ENCODE measurements around the gene SNTG2.

SNTG2 gene

DNA sequence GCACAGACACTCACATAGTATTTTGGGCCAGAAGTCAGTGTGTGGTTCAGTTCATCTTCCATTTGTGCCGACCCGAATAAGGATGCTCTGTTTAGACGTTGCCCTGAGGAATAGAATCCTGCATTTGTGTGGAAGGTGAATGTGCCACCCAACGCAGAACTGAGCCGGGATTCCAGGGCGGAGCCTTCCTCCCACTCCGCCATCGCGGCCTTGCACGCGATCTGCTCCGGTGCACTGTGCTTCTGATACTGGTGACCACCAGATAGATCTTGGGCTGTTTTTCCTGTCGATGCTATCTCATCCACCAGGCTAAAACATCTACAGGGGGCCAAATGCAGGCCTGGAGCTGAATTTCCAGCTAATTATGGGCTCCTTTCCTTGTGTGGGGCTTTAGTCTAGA lies 29.6 kb upstream of the SNTG2 start:
- Histone ChIP-seq H3K4me1 (ENCODE audit: insufficient read depth, low read length, poor library complexity, severe bottlenecking) (no peaks in the 10 kb centered on the region), H3K9me2 (replicated peaks; ENCODE audit: low read depth, low read length) (no peaks in the 10 kb centered on the region), H3K9ac (ENCODE audit: low read depth, low read length, poor library complexity, severe bottlenecking) (no peak overlapping the region), H2AFZ (ENCODE audit: low read length) (no peak overlapping the region), H3K36me3 (ENCODE audit: insufficient read depth, low read length) (no peaks in the 10 kb centered on the region), H3F3A (ENCODE audit: low read depth) (no peaks in the 10 kb centered on the region), H3K79me2 (ENCODE audit: insufficient read depth, low read length) (no peaks in the 10 kb centered on the region), H3K4me3 (ENCODE audit: low read length, poor library complexity, severe bottlenecking) (no peak overlapping the region), H4K20me1 (ENCODE audit: insufficient read depth, low read length, poor library complexity, severe bottlenecking) (no peaks in the 10 kb centered on the region), H3K9me3 (ENCODE audit: insufficient read depth, low read depth, low read length) (no peaks in the 10 kb centered on the region), H3K4me2 (ENCODE audit: low read depth, low read length, poor library complexity, severe bottlenecking) (no peak overlapping the region), H3K27me3 (ENCODE audit: insufficient read depth, low read length, poor library complexity, severe bottlenecking) (no peaks in the 10 kb centered on the region)
- TF ChIP-seq, protein P1, sequence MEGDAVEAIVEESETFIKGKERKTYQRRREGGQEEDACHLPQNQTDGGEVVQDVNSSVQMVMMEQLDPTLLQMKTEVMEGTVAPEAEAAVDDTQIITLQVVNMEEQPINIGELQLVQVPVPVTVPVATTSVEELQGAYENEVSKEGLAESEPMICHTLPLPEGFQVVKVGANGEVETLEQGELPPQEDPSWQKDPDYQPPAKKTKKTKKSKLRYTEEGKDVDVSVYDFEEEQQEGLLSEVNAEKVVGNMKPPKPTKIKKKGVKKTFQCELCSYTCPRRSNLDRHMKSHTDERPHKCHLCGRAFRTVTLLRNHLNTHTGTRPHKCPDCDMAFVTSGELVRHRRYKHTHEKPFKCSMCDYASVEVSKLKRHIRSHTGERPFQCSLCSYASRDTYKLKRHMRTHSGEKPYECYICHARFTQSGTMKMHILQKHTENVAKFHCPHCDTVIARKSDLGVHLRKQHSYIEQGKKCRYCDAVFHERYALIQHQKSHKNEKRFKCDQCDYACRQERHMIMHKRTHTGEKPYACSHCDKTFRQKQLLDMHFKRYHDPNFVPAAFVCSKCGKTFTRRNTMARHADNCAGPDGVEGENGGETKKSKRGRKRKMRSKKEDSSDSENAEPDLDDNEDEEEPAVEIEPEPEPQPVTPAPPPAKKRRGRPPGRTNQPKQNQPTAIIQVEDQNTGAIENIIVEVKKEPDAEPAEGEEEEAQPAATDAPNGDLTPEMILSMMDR (conservative IDR thresholded peaks at IDR 0.05; ENCODE audit: low read length): no peak
- no peak for TF ChIP-seq EZH2phosphoT487 (IDR thresholded peaks at IDR 0.05; ENCODE audit: borderline replicate concordance)

DNA sequence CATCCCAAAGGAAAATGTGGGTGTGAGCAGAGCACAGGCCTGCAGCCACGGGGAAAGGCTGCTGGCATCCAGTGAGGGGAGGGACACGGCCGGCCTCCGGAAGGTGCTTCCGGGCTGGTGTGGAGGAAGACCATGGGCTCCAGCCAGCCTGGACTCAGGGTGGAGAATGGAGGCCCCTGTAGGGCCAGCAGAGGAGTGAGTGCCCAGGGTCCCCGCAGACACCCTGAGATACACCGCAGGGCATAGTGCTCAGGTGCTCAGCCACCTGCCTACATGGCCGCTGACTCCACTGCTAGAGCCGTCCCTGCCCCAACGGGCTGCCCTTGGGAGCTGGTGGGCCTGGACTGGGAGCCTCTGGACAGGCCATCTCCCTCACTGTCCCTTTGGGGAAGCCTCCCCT lies 28.5 kb upstream of the SNTG2 start:
- TF ChIP-seq, protein P1 (conservative IDR thresholded peaks at IDR 0.05; ENCODE audit: low read length): no peak
- no peak for TF ChIP-seq EZH2phosphoT487 (IDR thresholded peaks at IDR 0.05; ENCODE audit: borderline replicate concordance)
- H3K36me3 ChIP-seq (ENCODE audit: insufficient read depth, low read length): no peaks in the 10 kb centered on the region
- H3K27me3 ChIP-seq (ENCODE audit: insufficient read depth, low read length, poor library complexity, severe bottlenecking): no peaks in the 10 kb centered on the region
- no peak overlapping the region for H3K4me3 ChIP-seq (ENCODE audit: low read length, poor library complexity, severe bottlenecking)
- no peaks in the 10 kb centered on the region for H3F3A ChIP-seq (ENCODE audit: low read depth)
- no peak overlapping the region for H3K9ac ChIP-seq (ENCODE audit: low read depth, low read length, poor library complexity, severe bottlenecking)
- H3K4me2 ChIP-seq (ENCODE audit: low read depth, low read length, poor library complexity, severe bottlenecking): no peak overlapping the region
- no peak overlapping the region for H2AFZ ChIP-seq (ENCODE audit: low read length)
- no peaks in the 10 kb centered on the region for H3K4me1 ChIP-seq (ENCODE audit: insufficient read depth, low read length, poor library complexity, severe bottlenecking)
- no peaks in the 10 kb centered on the region for H3K79me2 ChIP-seq (ENCODE audit: insufficient read depth, low read length)
- H4K20me1 ChIP-seq (ENCODE audit: insufficient read depth, low read length, poor library complexity, severe bottlenecking): no peaks in the 10 kb centered on the region
- H3K9me2 ChIP-seq (replicated peaks; ENCODE audit: low read depth, low read length): no peaks in the 10 kb centered on the region
- 0 out of 2 replicates have a peak, but pooled peaks cover 3% of the 10 kb centered on the region for H3K9me3 ChIP-seq (ENCODE audit: insufficient read depth, low read depth, low read length)

DNA sequence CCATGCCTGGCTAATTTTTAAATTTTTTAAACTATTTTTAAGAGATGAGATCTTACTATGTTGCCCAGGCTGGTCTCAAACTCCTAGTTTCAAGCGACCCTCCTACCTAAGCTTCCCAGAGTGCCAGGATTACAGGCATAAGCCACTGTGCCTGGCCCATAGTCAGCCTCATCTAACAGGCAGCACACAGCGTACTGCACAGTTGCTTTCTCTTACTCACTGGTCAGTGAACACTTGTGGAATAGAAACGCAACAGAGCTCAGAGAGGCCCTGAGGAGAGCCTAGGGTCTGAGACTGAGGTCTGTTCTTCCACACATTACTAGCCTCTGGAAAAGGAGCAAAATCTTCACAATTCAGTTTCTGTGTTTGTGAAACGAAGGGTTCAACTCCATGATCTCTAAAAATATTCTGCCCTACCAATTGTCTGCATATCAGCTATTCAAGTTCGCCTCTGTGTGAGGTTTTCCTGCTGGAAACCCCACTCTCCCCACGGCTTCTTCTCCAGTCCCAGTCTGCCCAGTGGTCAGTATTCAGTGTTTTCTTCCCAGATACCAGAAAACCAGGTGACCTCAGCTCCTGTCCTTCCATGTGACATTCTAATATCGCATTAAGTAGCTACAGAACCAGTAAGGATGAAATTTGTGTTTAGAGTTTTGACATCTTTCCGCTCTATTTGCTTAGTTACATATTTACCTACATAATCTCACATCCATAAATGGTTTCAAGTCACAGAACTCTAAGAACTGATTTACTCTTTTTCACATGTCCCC lies 26.6 kb upstream of the SNTG2 start:
- Histone ChIP-seq H3K4me3 (ENCODE audit: low read length, poor library complexity, severe bottlenecking) (no peak overlapping the region), H4K20me1 (ENCODE audit: insufficient read depth, low read length, poor library complexity, severe bottlenecking) (no peaks in the 10 kb centered on the region)

More for the DNA sequence above, 26.6 kb upstream of the SNTG2 start:
- no peaks in the 10 kb centered on the region for H3K27me3 ChIP-seq (ENCODE audit: insufficient read depth, low read length, poor library complexity, severe bottlenecking)
- TF ChIP-seq EZH2phosphoT487 (IDR thresholded peaks at IDR 0.05; ENCODE audit: borderline replicate concordance): no peak
- TF ChIP-seq, protein P1 (conservative IDR thresholded peaks at IDR 0.05; ENCODE audit: low read length): no peak
- H3F3A ChIP-seq (ENCODE audit: low read depth): no peaks in the 10 kb centered on the region
- 0 out of 2 replicates have a peak, but pooled peaks cover 3% of the 10 kb centered on the region for H3K9me3 ChIP-seq (ENCODE audit: insufficient read depth, low read depth, low read length)
- H3K9ac ChIP-seq (ENCODE audit: low read depth, low read length, poor library complexity, severe bottlenecking): no peak overlapping the region
- H3K9me2 ChIP-seq (replicated peaks; ENCODE audit: low read depth, low read length): no peaks in the 10 kb centered on the region
- no peaks in the 10 kb centered on the region for H3K36me3 ChIP-seq (ENCODE audit: insufficient read depth, low read length)
- no peak overlapping the region for H2AFZ ChIP-seq (ENCODE audit: low read length)
- no peaks in the 10 kb centered on the region for H3K4me1 ChIP-seq (ENCODE audit: insufficient read depth, low read length, poor library complexity, severe bottlenecking)
- no peaks in the 10 kb centered on the region for H3K79me2 ChIP-seq (ENCODE audit: insufficient read depth, low read length)
- no peak overlapping the region for H3K4me2 ChIP-seq (ENCODE audit: low read depth, low read length, poor library complexity, severe bottlenecking)
